AG04450 (cell line): Measurements from ENCODE around the gene PCIF1. TPM values are rescaled to one million over a fixed set of nuclear protein-coding genes. Genes with fewer than 3 reads are reported as not detected.

Experiments
- CTCF ChIA-PET: fragments of 300-600, 350-600 bp; formaldehyde crosslinking; extraction: SDS; loops from one replicate; lab custom pipeline; 2022; ENCODE audit warnings: antibody characterized with exemption, inconsistent platforms; lab: Charles Lee
- POLR2A ChIA-PET: fragments of 350-600 bp; formaldehyde crosslinking; extraction: SDS; loops from one replicate; lab custom pipeline; 2021; ENCODE audit warnings: antibody characterized with exemption, inconsistent platforms; lab: Yijun Ruan, JAX
- DNase-seq: peaks from one replicate; pipeline ENCODE4 v3.0.0-alpha.2; 2011; ENCODE audit warnings: low read depth, low spot score
- H3K27ac ChIP-seq: one replicate; pipeline ENCODE4 v1.5.1; 2012; ENCODE audit warnings: low read depth, low read length, control low read depth
- H3K27me3 ChIP-seq: one replicate; pipeline ENCODE4 v1.6.0; 2012; ENCODE audit warnings: low read length; ENCODE audit not compliant: control insufficient read depth, insufficient read depth
- H3K4me3 ChIP-seq: 2 replicates; pipeline ENCODE4 v1.5.1; 2011; ENCODE audit warnings: mild to moderate bottlenecking, low read depth, low read length, control low read depth
- H3K9me3 ChIP-seq: 2 replicates; pipeline ENCODE4 v1.5.1; 2012; ENCODE audit warnings: low read length; ENCODE audit not compliant: control insufficient read depth, insufficient read depth
- CTCF ChIP-seq: IDR thresholded peaks from 2 replicates; pipeline ENCODE4 v1.5.1; 2011; ENCODE audit warnings: low read depth, low read length, control low read depth, inconsistent platforms
- polyA plus RNA-seq: library from polyadenylated mRNA; depleted of rRNA; stranded (reverse); fragments of >200 nt; gene quantifications from 2 replicates; pipeline ENCODE4 v1.2.3, GENCODE V29; 2011

PCIF1 gene
- polyA plus RNA-seq, 1 experiment: 11.5 TPM

- POLR2A ChIA-PET: interaction anchor here (1.3 kb wide), 2 partner anchors 8 to 145 kb away, joined by 3 read pairs; no protein-coding TSS in a partner anchor
These were observed 27.7 kb downstream of the PCIF1 start for GRCh38 chr20:45962031-45962755.

GRCh38 chr20:45963059-45964005, 28.8 kb downstream of the PCIF1 start:
- POLR2A ChIA-PET: interaction anchor here (1.3 kb wide), 1 partner anchor 146 kb away, joined by 3 read pairs; no protein-coding TSS in a partner anchor
- Histone ChIP-seq H3K9me3 (no peaks in the 10 kb centered on the region; the same call in 1 of the 2 replicates), H3K4me3 (no peak overlapping the region), H3K27me3 (no peaks in the 10 kb centered on the region), H3K27ac (no peak overlapping the region)
- no peak for DNase-seq
- CTCF ChIA-PET: interaction anchor here (0.6 to 2.6 kb wide), 6 partner anchors 22 to 712 kb away, joined by 3 to 11 read pairs (median 4); partner anchors contain the start of gene NEURL2
- TF ChIP-seq CTCF: peak; percentile 37

More at GRCh38 chr20:45962031-45962755, 27.7 kb downstream of the PCIF1 start:
- CTCF ChIA-PET: interaction anchor here (0.7 to 5.2 kb wide), 7 partner anchors 7 to 163 kb away, joined by 3 to 60 read pairs (median 4); partner anchors contain the start of gene NEURL2
- H3K27me3 ChIP-seq: no peaks in the 10 kb centered on the region
- H3K27ac ChIP-seq: no peak overlapping the region
- H3K9me3 ChIP-seq: no peaks in the 10 kb centered on the region; the same call in 1 of the 2 replicates
- no peak for TF ChIP-seq CTCF
- H3K4me3 ChIP-seq: no peak overlapping the region
- no peak for DNase-seq

- no peak for TF ChIP-seq CTCF
- CTCF ChIA-PET: interaction anchor here (1.0 to 2.6 kb wide), 2 partner anchors 74 to 163 kb away, joined by 5 to 11 read pairs; partner anchors contain the start of gene NEURL2
- Histone ChIP-seq H3K4me3 (no peak overlapping the region), H3K27me3 (no peaks in the 10 kb centered on the region), H3K27ac (no peak overlapping the region), H3K9me3 (no peaks in the 10 kb centered on the region; the same call in 1 of the 2 replicates)
- POLR2A ChIA-PET: no interaction called here
- DNase-seq: no peak
These were observed 29.5 kb downstream of the PCIF1 start for GRCh38 chr20:45964006-45964400.

- H3K9me3 ChIP-seq: no peaks in the 10 kb centered on the region
- POLR2A ChIA-PET: no interaction called here
- H3K4me3 ChIP-seq: no peak overlapping the region
- DNase-seq: no peak
- TF ChIP-seq CTCF: no peak
- CTCF ChIA-PET: no interaction called here
- H3K27ac ChIP-seq: no peak overlapping the region
- no peaks in the 10 kb centered on the region for H3K27me3 ChIP-seq
These were observed 30.9 kb downstream of the PCIF1 start for GRCh38 chr20:45965169-45966002.
